GM19193 (cell line): Measurements from ENCODE around the gene USP47.

Experiments used
- POLR2A ChIP-seq: IDR thresholded peaks from 4 replicates; pipeline ENCODE4 v1.6.1; 2011; ENCODE audit not compliant: insufficient read depth, insufficient read length; ENCODE audit errors: extremely low read depth

The USP47 gene

GRCh38 chr11:11929920-11930319 lies 88.1 kb downstream of the USP47 start:
- TF ChIP-seq POLR2A: no peak

GRCh38 chr11:11931461-11932055 lies 89.8 kb downstream of the USP47 start:
- TF ChIP-seq POLR2A: no peak

- TF ChIP-seq POLR2A: no peak
These were observed 93.8 kb downstream of the USP47 start for GRCh38 chr11:11935536-11935935.

GRCh38 chr11:11937433-11937832 lies 95.7 kb downstream of the USP47 start:
- TF ChIP-seq POLR2A: no peak

- no peak for TF ChIP-seq POLR2A
These were observed 96.2 kb downstream of the USP47 start for GRCh38 chr11:11937957-11938356.

- no peak for TF ChIP-seq POLR2A
These were observed 98.8 kb downstream of the USP47 start for GRCh38 chr11:11940551-11940950.

GRCh38 chr11:11942668-11943067 lies 100.9 kb downstream of the USP47 start:
- no peak for TF ChIP-seq POLR2A

GRCh38 chr11:11944444-11944843 lies 102.7 kb downstream of the USP47 start:
- TF ChIP-seq POLR2A: no peak

- TF ChIP-seq POLR2A: no peak
These were observed 104.4 kb downstream of the USP47 start for GRCh38 chr11:11946180-11946579.

GRCh38 chr11:11946878-11947277 lies 105.1 kb downstream of the USP47 start:
- TF ChIP-seq POLR2A: no peak

GRCh38 chr11:11947825-11948224 lies 106.1 kb downstream of the USP47 start:
- TF ChIP-seq POLR2A: no peak

- TF ChIP-seq POLR2A: no peak
These were observed 106.6 kb downstream of the USP47 start for GRCh38 chr11:11948242-11948947.

GRCh38 chr11:11949482-11949881 lies 107.7 kb downstream of the USP47 start:
- TF ChIP-seq POLR2A: no peak

- no peak for TF ChIP-seq POLR2A
These were observed 110.3 kb downstream of the USP47 start for GRCh38 chr11:11952036-11952435.

GRCh38 chr11:11956006-11956405 lies 114.2 kb downstream of the USP47 start:
- no peak for TF ChIP-seq POLR2A
